ENCODE measurements around the gene CIDEB.
A peak's percentile ranks its signal among the peaks of the same experiment; 100 is the strongest.
"Not testable (repeated sequence)": the region's sequence is repeated elsewhere in the genome, so short reads cannot be mapped to it uniquely, and the experiment has no call there.

The CIDEB gene

DNA sequence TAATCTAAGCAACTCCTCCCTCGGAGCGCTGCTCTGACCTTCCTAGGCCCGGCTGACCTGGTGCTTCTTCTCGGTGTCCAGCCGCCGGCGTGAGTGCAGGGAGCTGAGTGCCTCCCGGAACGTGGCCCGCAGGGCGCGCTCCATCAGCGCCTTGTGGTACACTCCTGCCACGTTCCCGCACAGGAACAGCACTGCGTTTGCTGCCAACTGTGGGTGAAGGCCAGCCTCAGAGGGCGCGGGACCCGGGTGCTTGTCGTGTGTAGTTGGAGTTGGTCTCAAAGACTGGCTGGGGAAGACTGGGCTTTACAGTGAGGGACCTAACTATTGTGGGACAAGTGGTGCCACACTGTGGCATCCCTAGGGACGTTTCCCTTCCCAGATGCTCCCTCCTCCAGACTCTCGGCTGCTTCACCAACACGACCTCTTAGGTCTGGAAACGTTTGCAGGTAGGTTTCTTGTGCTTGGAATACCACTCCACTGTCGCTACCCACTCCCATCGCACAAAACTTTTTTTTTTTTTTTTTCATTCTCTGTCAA is 24.0 kb upstream of the CIDEB start:
- DNase-seq = no peak

DNA sequence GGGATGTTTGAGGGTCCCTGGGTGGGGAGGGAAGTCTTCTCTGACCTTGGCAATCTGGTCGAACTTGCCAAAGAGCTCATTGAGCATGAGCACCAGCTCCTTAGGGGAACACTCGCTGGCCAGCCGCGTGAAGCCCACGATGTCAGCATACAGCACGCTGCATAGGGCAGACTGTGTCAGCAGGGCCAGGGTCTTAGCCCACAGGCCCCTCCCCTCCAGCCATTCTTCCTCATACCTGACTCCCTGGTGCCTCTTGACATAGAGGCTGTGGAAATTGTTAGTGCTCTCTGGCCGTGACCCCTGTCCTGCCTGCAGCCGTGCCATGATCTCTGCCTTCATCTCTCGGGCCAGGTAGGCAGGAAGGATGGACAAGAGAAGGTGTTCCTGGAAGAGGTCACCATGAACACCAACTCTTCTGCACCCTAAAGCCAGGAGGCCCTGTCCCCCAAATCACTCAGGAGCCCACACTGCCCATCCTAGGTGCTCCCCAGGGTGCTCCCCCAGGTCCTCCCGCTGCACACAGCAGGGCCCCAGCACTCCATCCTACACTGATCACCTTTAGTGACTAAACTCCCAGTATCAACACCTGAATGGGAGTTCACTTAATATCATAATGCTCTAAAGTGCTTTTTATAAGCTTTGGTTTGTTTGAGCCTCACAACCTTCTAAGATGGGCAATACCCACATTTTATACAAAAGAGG is 23.3 kb upstream of the CIDEB start:
- no peak for DNase-seq

DNA sequence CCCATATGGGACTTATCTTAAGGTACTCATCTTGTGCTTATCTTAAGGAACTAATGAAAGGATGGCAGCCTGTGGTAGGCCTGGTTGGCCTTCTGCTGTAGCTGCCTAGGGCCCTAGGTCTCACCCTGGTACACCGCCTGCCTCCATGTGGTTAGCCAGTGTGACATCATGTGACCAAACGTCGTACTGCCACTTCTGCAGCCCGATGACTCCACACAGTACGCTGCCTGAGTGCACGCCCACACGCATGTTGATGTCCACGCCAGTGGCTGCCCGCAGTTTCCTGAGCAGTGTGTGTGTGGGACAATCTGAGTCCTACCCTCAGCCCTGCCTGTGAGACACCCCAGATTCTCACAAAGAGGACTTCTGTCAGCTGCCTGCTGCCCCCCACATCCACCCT is 22.0 kb upstream of the CIDEB start:
- DNase-seq = no peak

DNA sequence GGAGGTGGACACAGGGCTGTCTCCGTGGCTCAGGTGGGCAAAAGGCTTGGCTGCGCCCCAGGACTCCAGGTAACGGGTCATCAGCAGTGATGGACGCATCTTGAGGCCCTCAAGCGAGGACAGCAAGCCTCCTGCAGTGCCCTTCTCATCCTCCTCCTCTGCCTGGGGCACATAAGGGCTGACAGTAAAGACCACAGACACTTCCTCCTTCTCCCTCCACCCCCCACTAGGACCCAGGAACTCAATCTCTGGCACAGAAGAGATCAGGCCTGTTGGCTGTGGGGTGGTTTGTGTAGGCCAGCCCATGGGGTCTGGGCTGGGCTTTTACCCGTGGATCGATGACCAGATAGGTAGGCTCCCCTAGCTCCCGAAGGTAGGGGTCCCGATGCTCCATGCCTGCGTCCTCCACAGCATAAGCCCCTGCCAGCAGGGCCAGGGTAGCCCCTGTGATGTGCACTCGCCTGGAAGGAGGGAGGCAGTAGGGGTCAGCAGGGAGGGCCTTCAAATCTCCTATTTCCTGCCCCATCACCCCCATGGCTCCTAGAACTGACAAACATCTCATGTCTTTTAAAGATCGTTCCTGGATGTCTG is 21.4 kb upstream of the CIDEB start:
- no peak for DNase-seq

DNA sequence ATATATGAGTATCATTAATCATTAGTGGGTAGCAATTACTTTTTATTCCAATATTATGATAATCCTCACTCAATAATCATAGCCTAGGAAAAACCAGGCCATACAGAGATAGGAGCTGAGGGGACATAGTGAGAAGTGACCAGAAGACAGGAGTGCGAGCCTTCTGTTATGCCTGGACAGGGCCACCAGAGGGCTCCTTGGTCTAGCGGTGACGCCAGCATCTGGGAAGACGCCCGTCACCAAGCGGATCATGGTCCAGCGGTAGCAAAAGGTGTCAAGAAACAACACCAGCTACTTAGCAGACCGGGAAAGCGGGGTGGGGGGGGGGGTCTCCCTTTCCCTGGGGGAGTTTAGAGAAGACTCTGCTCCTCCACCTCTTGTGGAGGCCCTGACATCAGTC is 20.1 kb upstream of the CIDEB start:
- DNase-seq = not testable (repeated sequence)

DNA sequence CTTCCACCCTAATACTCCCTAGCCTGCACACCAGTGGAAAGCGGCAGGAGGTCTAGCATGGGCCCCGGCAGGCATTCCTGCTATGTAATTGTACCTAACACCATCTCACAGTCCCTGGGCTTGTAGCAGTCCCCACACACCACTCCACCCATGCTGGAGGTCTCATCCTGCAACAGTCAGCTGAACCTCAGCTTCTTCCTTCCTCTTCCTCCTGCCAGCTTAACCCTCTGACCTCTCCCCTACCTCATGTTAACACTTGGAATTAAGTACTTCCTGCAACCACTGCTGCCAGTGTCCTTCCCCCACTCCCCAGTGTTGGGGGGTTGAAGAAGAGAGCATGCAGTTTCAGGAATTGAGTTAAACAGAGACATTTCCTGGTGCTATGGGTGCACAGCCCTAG is 19.5 kb upstream of the CIDEB start:
- DNase-seq = no peak

DNA sequence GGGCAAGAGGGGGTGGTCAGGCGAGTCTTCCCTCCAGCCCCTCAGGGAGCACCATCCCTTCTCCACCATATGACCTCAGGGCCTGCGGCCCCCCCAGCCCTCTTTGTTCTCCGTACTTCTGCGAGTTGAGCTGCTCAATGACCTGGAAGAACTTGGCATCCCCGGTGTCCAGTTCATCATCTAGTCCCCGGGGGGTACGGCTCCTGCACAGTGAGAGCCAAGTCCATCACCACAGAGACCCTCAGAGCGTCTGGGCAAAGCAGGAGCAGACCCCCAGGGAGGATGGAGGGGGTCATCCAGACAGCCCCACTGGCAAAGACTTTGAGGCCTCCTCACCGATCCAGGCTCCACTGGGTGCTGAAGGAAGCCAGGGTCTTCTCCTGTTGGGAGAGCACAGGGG is 18.2 kb upstream of the CIDEB start:
- no peak for DNase-seq

DNA sequence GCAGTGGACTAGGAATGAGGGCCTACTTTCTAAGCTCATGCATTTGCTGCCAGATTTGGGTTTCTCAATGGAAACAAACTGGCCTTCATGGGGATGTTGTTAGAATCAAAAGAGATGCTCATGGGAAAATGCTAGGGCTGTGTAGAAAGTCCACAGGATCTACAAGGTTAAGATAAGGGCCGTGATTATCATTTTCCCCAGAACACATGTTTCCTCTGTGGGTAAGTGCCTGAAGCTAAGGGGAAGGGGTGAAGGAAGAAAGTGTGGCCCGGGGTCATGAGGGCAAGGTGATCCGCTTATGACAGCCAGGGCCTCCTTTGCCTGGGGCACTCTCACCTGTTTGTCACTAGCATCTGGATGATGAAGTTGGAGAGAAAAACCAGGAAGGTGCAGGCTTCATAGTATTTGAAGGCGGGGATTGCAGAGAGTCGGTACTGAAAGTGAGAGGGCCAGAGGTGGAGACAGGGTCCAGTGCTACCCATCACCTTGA is 17.3 kb upstream of the CIDEB start:
- DNase-seq = no peak

DNA sequence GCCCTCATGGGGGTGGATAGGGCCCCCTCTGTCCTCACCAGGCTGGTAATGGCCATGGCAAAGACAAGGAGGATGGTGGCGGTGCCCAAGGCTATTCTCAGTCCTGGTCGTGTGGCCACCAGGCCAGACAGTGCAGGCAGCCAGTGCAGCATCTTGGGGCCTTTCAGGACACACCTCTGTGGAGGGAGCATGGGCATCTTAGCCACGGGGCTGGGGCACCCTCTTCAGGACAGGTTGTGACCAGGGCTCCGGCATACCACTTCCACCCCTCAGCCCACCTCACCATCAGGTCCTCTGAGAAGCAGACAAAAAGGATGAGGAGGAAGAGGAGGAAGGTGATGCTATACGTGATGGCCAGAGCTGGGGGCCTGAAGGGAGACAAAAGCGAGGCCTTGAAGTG is 16.2 kb upstream of the CIDEB start:
- no peak for DNase-seq

DNA sequence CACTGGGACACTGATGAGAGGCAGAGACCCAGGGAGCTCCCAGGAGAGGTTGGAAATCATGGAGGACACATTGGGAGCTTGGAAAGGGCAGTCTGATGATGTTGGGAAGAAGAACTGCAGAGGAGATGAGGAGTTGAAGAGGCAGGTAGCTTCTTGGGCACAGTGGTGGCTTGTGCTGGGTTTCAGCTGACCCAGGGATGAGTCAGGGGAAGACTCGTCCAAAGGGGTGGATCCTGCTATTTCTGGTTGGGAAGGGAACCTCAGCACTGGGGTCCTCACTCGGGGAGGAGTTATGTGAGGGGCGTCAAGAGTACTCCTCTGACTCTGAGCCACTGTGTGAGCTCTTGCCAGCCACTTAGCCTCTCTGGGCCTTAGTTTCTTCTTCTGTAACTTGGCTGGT is 15.6 kb upstream of the CIDEB start:
- DNase-seq = no peak

DNA sequence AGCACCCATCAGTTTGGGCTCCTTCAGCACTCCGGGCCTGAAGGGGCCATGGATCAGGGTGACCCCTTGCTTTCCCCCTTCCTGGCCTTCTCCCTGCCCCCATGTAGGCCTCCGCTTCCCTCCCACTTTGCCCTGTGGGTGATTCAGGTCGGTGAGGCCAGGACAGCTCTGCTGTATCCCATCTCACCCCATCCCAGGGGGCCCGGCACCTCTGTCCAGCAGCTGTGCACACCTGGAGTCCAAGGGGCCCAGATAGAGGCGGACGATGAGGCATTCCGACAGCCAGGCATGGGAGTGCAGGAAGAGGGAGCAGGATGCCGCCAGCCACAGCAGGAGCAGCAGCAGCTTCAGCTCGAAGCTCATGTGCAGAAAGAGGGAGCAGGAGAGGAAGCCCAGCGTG is 14.9 kb upstream of the CIDEB start:
- DNase-seq = no peak

DNA sequence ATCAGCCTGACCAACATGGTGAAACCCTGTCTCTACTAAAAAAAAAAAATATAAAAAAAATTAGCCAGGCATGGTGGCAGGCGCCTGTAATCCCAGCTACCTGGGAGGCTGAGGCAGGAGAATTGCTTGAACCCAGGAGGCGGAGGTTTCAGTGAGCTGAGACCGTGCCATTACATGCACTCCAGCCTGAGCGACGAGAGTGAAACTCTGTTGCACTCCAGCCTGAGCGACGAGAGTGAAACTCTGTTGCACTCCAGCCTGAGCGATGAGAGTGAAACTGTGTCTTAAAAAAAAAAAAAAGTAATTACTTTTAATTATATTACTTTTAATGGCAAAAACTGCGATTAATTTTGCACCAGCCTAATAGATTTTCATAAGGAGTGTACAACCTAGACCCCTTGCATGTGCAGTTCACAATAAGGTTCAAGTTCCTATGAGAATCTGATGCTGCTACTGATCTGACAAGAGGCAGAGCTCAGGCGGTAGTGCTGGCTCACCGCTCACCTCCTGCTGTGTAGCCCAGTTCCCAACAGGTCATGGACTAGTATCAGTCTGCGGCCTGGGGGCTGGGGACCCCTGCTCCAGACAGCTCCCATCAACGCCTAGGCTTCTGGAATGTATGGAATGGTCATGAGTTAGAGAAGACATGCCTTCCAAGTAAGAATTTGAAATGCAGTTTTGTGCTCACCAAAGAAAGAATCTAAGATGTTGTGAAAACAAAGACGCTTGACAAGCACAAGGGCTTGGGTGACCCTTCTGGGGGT is 13.6 kb upstream of the CIDEB start:
- no peak for DNase-seq

DNA sequence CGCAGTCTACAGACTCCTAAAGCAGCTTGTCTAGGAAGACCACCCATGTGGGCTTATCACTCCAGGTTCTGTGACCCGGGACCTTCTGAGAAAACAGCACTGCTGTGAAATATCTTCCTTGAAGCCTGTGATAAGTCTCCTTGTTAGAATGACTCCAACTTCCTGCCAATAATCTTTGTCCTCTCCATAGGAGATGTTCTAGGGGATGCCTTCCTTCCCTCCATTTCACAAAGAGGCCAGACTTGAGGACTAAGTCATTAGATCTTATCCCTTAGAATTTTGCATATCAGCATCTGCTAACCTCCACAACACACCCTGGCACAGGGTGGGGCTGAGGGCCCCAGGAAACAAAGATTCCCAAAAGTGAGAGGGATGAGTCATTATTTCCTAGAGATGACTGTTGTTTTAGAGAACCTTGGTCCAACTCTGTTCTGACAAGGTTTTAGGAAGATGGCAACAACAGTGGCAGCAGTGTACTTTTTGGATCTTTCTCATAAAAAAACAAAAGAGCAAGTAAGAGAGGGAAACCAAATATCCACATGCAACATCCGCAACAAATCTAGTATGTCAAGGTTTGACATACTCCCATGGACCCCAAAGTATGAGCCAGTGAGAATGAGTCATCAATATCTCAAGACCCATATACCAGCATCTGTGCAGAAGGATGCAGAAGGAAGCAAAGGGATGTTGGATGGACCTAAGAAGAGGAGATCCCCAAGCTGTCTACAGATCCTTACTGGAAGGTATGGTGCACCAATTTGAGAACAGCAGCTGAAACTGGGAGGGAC is 9.6 kb upstream of the CIDEB start:
- no peak for DNase-seq

DNA sequence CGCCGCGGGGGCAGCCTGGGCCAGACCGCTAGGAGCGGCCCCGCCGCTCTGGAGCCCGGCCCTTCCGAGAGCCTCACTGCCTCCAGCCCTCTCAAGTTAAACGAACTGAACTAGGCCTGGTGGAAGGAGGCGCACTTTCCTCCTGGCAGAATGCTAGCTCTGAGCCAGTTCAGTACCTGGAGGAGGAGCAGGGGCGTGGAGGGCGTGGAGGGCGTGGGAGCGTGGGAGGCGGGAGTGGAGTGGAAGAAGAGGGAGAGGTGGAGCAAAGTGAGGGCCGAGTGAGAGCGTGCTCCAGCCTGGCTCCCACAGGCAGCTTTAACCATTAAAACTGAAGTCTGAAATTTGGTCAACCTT is 8.8 kb upstream of the CIDEB start:
- peak; percentile 33 for DNase-seq

DNA sequence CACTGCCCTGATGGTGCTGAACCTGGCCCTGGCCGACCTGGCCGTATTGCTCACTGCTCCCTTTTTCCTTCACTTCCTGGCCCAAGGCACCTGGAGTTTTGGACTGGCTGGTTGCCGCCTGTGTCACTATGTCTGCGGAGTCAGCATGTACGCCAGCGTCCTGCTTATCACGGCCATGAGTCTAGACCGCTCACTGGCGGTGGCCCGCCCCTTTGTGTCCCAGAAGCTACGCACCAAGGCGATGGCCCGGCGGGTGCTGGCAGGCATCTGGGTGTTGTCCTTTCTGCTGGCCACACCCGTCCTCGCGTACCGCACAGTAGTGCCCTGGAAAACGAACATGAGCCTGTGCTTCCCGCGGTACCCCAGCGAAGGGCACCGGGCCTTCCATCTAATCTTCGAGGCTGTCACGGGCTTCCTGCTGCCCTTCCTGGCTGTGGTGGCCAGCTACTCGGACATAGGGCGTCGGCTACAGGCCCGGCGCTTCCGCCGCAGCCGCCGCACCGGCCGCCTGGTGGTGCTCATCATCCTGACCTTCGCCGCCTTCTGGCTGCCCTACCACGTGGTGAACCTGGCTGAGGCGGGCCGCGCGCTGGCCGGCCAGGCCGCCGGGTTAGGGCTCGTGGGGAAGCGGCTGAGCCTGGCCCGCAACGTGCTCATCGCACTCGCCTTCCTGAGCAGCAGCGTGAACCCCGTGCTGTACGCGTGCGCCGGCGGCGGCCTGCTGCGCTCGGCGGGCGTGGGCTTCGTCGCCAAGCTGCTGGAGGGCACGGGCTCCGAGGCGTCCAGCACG is 8.2 kb upstream of the CIDEB start:
- DNase-seq = peak; percentile 47

DNA sequence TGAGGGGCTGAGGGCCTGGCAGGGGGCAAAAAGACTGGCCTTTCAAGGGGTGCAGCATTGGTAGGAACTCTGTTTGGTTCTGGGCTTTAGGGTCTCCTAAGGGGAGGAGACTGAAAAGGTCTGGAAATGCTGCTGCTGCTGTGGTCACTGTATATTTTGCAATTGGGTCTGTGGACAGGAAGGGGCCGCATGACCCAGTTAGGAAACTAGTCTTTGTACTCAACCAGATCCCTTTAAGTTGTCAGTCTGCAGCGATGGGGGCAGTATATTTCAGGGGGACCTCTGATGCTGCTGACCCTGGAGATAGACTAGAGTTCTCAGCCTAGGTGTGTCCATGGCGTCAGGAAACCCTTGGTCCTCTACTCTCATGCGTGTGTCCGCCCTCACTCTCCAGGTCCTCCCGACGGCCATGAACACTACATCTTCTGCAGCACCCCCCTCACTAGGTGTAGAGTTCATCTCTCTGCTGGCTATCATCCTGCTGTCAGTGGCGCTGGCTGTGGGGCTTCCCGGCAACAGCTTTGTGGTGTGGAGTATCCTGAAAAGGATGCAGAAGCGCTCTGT is 7.5 kb upstream of the CIDEB start:
- no peak for DNase-seq

DNA sequence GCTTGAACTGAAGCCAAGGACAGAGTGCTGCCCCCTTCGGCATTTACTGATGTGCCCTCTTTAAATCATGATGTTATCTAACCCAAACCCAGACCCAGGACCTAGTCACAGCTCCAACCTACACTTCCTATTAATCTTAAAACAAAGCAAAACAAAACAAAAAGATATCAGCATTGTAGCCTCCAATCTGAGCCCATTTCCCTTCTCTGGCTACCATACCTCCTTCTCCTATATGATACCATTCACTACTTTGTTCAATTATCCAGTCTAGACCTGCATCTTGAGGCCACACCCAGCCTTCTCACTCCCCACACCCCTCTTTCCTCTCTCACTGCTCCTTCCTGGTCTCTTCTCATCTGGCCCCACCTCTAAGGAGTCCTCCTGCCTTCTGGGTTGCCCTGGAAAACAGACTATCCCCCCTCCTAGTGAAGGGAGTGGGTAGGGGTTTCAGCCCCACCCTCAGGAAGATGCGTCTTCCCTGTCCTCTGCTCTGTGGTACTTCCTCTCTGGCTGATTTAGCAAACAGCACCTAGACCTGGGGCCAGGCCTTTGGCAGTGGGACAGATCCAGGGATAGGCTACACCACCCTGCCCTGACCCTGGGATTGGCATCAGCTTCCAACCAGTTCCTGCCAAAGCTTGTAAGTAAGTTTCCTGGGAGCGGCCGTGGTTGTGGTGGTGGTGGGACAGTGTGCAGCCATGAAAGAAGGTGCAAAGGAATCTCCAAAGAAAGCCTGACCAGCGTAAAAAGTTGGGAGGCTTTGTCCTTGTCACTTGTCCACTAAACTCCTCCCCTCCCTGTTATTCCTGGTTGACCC is 6.8 kb upstream of the CIDEB start:
- no peak for DNase-seq

DNA sequence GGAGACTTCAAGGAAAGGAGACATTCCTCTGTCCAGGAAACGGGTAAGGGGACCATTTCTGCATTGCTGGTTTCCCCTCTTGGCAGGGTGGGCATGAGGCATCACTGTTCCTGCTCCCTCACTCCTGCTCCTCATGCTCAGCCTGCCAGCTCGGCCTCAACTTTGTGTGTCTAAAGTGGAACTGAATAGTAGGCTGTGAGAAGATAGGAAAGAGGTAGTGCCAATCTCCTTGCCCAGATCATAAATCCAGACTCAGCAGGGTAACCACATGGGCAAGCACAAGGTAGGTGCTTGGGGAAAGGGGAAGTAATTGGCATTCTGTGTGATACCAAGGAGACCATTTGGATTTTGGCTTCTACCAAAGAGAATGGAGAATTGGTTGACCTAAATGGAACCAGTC is 6.1 kb upstream of the CIDEB start:
- DNase-seq = no peak

DNA sequence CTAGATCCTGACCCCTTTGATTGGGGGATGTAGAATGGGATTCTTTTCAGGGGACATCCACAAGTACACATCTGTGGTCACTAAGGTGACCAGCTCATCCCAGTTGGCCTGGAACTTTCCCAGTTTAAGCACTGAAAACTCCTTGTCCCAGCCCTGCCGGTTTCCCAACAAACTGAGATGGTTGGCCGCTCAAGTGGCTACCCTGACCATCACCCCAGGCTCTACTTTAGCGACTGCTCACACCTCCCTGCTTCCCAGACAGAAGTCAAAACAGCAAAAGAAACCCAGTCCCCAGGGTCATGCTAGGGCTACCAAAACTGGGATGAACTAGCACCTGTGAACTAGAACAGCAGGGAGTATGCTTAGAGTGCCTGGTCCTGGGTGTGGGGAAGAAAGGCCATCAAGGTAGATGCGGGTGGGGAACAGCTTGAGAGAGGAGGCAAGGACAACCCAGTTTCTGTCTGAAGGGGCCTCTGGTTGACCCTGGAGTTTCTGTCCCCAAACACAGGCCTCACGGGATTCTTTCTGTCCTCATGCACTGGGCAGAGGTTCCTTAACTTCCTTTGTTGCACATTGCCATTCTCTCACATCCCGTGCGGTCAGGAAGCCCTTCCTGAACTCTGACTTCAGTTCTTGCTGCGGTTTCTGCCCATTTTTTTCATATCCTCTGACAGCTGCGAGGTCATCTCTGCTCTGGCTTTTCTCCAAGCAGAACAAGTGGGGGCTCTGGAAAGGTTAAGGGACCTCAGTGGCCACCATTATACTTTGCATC is 5.1 kb upstream of the CIDEB start:
- DNase-seq = no peak
